Activated CD4-positive, alpha-beta T cell treated with anti-CD3 and anti-CD28 coated beads for 4 hours (primary cell): ENCODE data around the gene IDH3B.

Experiments used
- DNase-seq, 2 donors: peaks; one replicate each; pipeline ENCODE4 v3.0.0-alpha.2; 2020

The IDH3B gene

GRCh38 chr20:2612073-2612472 is 51.9 kb downstream of the IDH3B start:
- no peak for DNase-seq

GRCh38 chr20:2610941-2611720 is 52.9 kb downstream of the IDH3B start:
- no peak for DNase-seq

- DNase-seq, result no peak
These were observed 53.7 kb downstream of the IDH3B start for GRCh38 chr20:2610326-2610725.
